ENCODE data around the gene FOS.
"Not testable (repeated sequence)": the region's sequence is repeated elsewhere in the genome, so short reads cannot be mapped to it uniquely, and the experiment has no call there.

- TF ChIP-seq, protein P1, sequence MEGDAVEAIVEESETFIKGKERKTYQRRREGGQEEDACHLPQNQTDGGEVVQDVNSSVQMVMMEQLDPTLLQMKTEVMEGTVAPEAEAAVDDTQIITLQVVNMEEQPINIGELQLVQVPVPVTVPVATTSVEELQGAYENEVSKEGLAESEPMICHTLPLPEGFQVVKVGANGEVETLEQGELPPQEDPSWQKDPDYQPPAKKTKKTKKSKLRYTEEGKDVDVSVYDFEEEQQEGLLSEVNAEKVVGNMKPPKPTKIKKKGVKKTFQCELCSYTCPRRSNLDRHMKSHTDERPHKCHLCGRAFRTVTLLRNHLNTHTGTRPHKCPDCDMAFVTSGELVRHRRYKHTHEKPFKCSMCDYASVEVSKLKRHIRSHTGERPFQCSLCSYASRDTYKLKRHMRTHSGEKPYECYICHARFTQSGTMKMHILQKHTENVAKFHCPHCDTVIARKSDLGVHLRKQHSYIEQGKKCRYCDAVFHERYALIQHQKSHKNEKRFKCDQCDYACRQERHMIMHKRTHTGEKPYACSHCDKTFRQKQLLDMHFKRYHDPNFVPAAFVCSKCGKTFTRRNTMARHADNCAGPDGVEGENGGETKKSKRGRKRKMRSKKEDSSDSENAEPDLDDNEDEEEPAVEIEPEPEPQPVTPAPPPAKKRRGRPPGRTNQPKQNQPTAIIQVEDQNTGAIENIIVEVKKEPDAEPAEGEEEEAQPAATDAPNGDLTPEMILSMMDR (IDR thresholded peaks at IDR 0.05) = not testable (repeated sequence)
- not testable (repeated sequence) for TF ChIP-seq POLR2A (IDR thresholded peaks at IDR 0.05)
Observed at GRCh38 chr14:75309561-75309960, 30.9 kb downstream of the FOS start.
